GM12864 (cell line): ENCODE data around the gene BID.

ENCODE experiments used
- DNase-seq: peaks from one replicate; pipeline ENCODE4 v3.0.0-alpha.2; 2011; ENCODE audit warnings: low read depth
- H3K4me3 ChIP-seq: 2 replicates; pipeline ENCODE4 v1.5.1; 2011; ENCODE audit warnings: mild to moderate bottlenecking, low read depth, low read length, control low read depth
- CTCF ChIP-seq: IDR thresholded peaks from 2 replicates; pipeline ENCODE4 v1.5.1; 2011; ENCODE audit warnings: low read depth, mild to moderate bottlenecking, moderate library complexity, low read length, control low read depth, inconsistent platforms; ENCODE audit errors: missing control alignments

BID gene

GRCh38 chr22:17783773-17784480, 9.7 kb upstream of the BID start:
- TF ChIP-seq CTCF = no peak
- H3K4me3 ChIP-seq = no peak overlapping the region
- DNase-seq = no peak

GRCh38 chr22:17783312-17783711, 9.0 kb upstream of the BID start:
- DNase-seq = no peak
- no peak for TF ChIP-seq CTCF
- no peak overlapping the region for H3K4me3 ChIP-seq

GRCh38 chr22:17782621-17783020, 8.4 kb upstream of the BID start:
- TF ChIP-seq CTCF = no peak
- DNase-seq = no peak
- no peak overlapping the region for H3K4me3 ChIP-seq

GRCh38 chr22:17782158-17782557, 7.9 kb upstream of the BID start:
- TF ChIP-seq CTCF = no peak
- no peak for DNase-seq
- H3K4me3 ChIP-seq = no peak overlapping the region

GRCh38 chr22:17781319-17782031, 7.2 kb upstream of the BID start:
- DNase-seq = no peak
- H3K4me3 ChIP-seq = no peak overlapping the region; the same call in 1 of the 2 replicates
- no peak for TF ChIP-seq CTCF

- TF ChIP-seq CTCF = no peak
- H3K4me3 ChIP-seq = peak overlapping the region; percentile 1; the same call in 1 of the 2 replicates
Observed at GRCh38 chr22:17780741-17781318, 6.6 kb upstream of the BID start.

More at GRCh38 chr22:17780741-17781318, 6.6 kb upstream of the BID start:
- DNase-seq = no peak
